ENCODE measurements around the gene TGDS.

DNA sequence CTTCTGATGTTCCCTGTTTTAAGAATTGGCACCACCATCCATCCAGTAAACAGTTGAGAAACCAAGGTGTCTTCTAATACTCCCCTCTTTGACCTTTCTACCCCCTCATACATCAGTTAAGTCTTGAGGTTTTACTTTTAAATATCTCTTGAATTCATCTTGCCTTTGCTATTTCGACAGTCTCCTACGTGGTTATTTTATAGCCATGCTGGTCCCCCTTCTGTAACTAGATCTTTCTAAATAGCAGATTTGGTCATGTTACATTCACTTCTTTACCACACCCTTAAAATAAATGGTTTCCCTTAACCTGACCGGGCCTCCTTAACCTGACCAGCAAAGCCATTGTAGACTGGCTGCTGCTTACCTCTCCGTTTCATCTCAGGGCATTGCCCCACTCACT is 11.1 kb upstream of the TGDS start:
- TF ChIP-seq POLR2A (IDR thresholded peaks at IDR 0.05; ENCODE audit: control extremely low read depth in 1 of 2, low read depth in 2 of 2, low read length in 2 of 2) (no peak), CTCF (IDR thresholded peaks at IDR 0.05; ENCODE audit: control extremely low read depth in 1 of 3, insufficient read depth in 1 of 3, low read depth in 1 of 3, low read length in 3 of 3) (no peak), POLR2AphosphoS5 (IDR thresholded peaks at IDR 0.05; ENCODE audit: low read depth, low read length) (no peak), SIN3A (conservative IDR thresholded peaks at IDR 0.05 in 1 of 2, IDR thresholded peaks at IDR 0.05 in 1 of 2; ENCODE audit: low read depth in 1 of 2, low read length in 2 of 2) (no peak), JUND (IDR thresholded peaks at IDR 0.05; ENCODE audit: low read length) (no peak), EZH2 (IDR thresholded peaks at IDR 0.05; ENCODE audit: low read depth, low read length, severe bottlenecking) (no peak), CBX8 (IDR thresholded peaks at IDR 0.05; ENCODE audit: borderline replicate concordance, low read depth, low read length) (no peak)
- TF ChIP-seq, protein P1, sequence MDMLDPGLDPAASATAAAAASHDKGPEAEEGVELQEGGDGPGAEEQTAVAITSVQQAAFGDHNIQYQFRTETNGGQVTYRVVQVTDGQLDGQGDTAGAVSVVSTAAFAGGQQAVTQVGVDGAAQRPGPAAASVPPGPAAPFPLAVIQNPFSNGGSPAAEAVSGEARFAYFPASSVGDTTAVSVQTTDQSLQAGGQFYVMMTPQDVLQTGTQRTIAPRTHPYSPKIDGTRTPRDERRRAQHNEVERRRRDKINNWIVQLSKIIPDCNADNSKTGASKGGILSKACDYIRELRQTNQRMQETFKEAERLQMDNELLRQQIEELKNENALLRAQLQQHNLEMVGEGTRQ (IDR thresholded peaks at IDR 0.05; ENCODE audit: low read length) = no peak
- TF ChIP-seq, protein P2, sequence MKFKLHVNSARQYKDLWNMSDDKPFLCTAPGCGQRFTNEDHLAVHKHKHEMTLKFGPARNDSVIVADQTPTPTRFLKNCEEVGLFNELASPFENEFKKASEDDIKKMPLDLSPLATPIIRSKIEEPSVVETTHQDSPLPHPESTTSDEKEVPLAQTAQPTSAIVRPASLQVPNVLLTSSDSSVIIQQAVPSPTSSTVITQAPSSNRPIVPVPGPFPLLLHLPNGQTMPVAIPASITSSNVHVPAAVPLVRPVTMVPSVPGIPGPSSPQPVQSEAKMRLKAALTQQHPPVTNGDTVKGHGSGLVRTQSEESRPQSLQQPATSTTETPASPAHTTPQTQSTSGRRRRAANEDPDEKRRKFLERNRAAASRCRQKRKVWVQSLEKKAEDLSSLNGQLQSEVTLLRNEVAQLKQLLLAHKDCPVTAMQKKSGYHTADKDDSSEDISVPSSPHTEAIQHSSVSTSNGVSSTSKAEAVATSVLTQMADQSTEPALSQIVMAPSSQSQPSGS (IDR thresholded peaks at IDR 0.05; ENCODE audit: low read length) = no peak

All from H1 (cell line).